Measurements from ENCODE around the gene ULK2. TPM values are rescaled to one million over a fixed set of nuclear protein-coding genes. Genes with fewer than 3 reads are reported as not detected.

The ULK2 gene
- total and polyA plus RNA-seq, 2 donors (not counting 1 experiment from before 2014, with no cell fraction given), result 2.0 to 2.9 TPM

DNA sequence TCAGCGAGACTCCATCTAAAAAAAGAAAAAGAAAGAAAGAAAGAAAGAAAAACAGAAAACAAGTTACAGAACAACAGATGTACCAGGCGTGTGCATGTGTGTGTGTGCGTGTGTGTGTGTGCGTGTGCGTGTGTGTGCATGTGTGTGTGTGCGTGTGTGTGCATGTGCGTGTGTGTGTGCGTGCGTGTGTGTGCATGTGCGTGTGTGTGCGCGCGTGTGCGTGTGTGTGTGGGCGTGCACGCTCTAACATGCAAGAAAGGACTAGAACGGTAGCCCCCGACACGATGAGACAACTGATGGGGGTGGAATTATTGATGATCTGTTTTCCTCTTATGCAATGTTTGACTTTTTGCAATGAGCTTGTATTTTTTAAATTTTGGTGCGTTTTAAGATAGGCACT is 121.2 kb downstream of the ULK2 start:
- peaks cover 6% of the 10 kb centered on the region for H3K4me1 Mint-ChIP-seq
- peaks cover 10% of the 10 kb centered on the region for H3K27me3 Mint-ChIP-seq
- Histone ChIP-seq H3K4me2 (replicated peaks; ENCODE audit: low read depth, low read length, poor library complexity, severe bottlenecking) (no peak overlapping the region), H4K20me1 (ENCODE audit: control insufficient read depth, insufficient read depth, low read length, poor library complexity, severe bottlenecking) (no peaks in the 10 kb centered on the region), H3K9ac (ENCODE audit: low read length) (no peak overlapping the region), H3K4me3 (ENCODE audit: control extremely low read depth in 1 of 5, extremely low read depth in 1 of 5, insufficient read depth in 1 of 5, low read depth in 2 of 5, low read length in 4 of 5) (no peak overlapping the region), H3K4me1 (ENCODE audit: control insufficient read depth in 2 of 2, insufficient read depth in 2 of 2, low read length in 2 of 2) (peaks cover 6 to 9% of the 10 kb centered on the region in 2 donors), H3K9me3 (ENCODE audit: control extremely low read depth in 1 of 3, control insufficient read depth in 2 of 3, insufficient read depth in 1 of 3, low read length in 2 of 3) (peaks cover 0 to 5% (median 0%) of the 10 kb centered on the region in 3 donors), H3K27ac (ENCODE audit: low read length in 2 of 2) (no peak overlapping the region), H3K27me3 (replicated peaks in 1 of 4; ENCODE audit: control extremely low read depth in 1 of 4, control insufficient read depth in 3 of 4, insufficient read depth in 4 of 4, low read length in 3 of 4) (peaks cover 0 to 12% (median 2%) of the 10 kb centered on the region in 4 experiments), H3K79me2 (ENCODE audit: control insufficient read depth, insufficient read depth, low read length) (no peaks in the 10 kb centered on the region), H2AFZ (ENCODE audit: insufficient read depth, low read depth, low read length, poor library complexity, severe bottlenecking) (no peak overlapping the region), H3K36me3 (replicated peaks in 1 of 2; ENCODE audit: control extremely low read depth in 1 of 2, control insufficient read depth in 1 of 2, extremely low read depth in 1 of 2, insufficient read depth in 2 of 2, low read length in 1 of 2) (no peaks in the 10 kb centered on the region)
- 96% methylated on average over 18 of the region's 20 CpGs for WGBS (ENCODE audit: insufficient coverage)
- H3K9me3 Mint-ChIP-seq (ENCODE audit: insufficient read depth), result no peaks in the 10 kb centered on the region
- H3K27ac Mint-ChIP-seq, result no peak overlapping the region
- intact Hi-C loops (cut with micrococcal nuclease), result no loop called here
- ATAC-seq (ENCODE audit: low read depth) (no peak), DNase-seq (no peak)
- TF ChIP-seq, protein P1, sequence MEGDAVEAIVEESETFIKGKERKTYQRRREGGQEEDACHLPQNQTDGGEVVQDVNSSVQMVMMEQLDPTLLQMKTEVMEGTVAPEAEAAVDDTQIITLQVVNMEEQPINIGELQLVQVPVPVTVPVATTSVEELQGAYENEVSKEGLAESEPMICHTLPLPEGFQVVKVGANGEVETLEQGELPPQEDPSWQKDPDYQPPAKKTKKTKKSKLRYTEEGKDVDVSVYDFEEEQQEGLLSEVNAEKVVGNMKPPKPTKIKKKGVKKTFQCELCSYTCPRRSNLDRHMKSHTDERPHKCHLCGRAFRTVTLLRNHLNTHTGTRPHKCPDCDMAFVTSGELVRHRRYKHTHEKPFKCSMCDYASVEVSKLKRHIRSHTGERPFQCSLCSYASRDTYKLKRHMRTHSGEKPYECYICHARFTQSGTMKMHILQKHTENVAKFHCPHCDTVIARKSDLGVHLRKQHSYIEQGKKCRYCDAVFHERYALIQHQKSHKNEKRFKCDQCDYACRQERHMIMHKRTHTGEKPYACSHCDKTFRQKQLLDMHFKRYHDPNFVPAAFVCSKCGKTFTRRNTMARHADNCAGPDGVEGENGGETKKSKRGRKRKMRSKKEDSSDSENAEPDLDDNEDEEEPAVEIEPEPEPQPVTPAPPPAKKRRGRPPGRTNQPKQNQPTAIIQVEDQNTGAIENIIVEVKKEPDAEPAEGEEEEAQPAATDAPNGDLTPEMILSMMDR (IDR thresholded peaks at IDR 0.05), result no peak
- no peak for TF ChIP-seq EZH2 (IDR thresholded peaks at IDR 0.05; ENCODE audit: borderline replicate concordance, insufficient read depth, low read depth, low read length, poor library complexity, severe bottlenecking)
- H3K4me3 Mint-ChIP-seq, result no peak overlapping the region
- POLR2A ChIA-PET, result no interaction called here
- CTCF ChIA-PET, result interaction anchor here (0.6 to 1.3 kb wide), 2 partner anchors 9 to 106 kb away, joined by 3 to 4 read pairs; no protein-coding TSS in a partner anchor

DNA sequence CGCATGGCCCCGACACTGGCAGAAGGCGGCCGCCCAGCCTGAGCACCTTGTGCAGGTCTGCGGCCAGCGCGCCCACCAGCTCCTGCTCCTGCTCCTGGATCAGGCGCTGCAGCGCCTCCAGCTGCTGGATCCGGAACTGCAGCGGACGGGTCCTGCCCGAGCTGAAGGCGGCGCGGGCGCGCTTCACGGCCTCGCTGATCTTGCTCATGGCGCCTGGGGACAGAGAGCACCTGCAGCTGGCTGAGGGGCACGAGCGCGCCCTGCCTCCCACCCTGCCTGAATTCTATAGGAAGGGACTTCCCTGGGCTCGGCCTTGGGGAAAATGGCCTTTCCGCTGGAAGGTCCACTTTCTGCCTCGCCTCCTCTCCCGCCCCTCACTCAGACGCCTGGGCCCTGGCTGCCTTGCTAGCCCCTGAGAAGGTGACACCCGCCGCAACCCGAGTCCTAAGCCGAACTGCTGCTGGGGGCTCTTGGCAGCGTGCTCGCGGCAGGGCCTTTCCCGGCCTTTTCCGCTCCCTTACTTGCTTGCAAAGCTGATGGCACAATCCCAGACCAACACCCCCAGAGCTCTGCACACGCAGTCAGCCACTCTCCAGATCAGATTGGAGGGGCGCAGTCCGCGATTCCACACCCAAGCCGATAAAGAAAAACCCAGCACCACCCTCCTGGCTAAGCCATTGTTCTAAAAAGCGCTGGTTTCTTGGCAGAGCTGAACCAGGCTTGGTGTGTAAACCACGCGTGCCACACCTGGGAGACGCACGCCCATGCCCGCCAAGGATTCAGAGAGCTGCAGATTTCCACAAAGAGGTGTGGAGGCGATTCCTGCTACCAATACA is 122.6 kb downstream of the ULK2 start:
- Histone ChIP-seq H3K9ac (ENCODE audit: low read length) (peak overlapping the region; percentile 52), H3K36me3 (replicated peaks in 1 of 2; ENCODE audit: control extremely low read depth in 1 of 2, control insufficient read depth in 1 of 2, extremely low read depth in 1 of 2, insufficient read depth in 2 of 2, low read length in 1 of 2) (no peaks in the 10 kb centered on the region), H3K27ac (ENCODE audit: low read length in 2 of 2) (no peak overlapping the region), H3K9me3 (ENCODE audit: control extremely low read depth in 1 of 3, control insufficient read depth in 2 of 3, insufficient read depth in 1 of 3, low read length in 2 of 3) (peaks cover 0 to 5% (median 0%) of the 10 kb centered on the region in 3 donors), H4K20me1 (ENCODE audit: control insufficient read depth, insufficient read depth, low read length, poor library complexity, severe bottlenecking) (no peaks in the 10 kb centered on the region), H3K79me2 (ENCODE audit: control insufficient read depth, insufficient read depth, low read length) (no peaks in the 10 kb centered on the region), H3K4me1 (ENCODE audit: control insufficient read depth in 2 of 2, insufficient read depth in 2 of 2, low read length in 2 of 2) (peaks cover 6 to 9% of the 10 kb centered on the region in 2 donors), H2AFZ (ENCODE audit: insufficient read depth, low read depth, low read length, poor library complexity, severe bottlenecking) (peak overlapping the region; percentile 75), H3K4me2 (replicated peaks; ENCODE audit: low read depth, low read length, poor library complexity, severe bottlenecking) (peak overlapping the region; percentile 80), H3K4me3 (ENCODE audit: control extremely low read depth in 1 of 5, extremely low read depth in 1 of 5, insufficient read depth in 1 of 5, low read depth in 2 of 5, low read length in 4 of 5) (peak overlapping the region in 3 of 5 experiments; percentile 41 to 50 (median 49)), H3K27me3 (replicated peaks in 1 of 4; ENCODE audit: control extremely low read depth in 1 of 4, control insufficient read depth in 3 of 4, insufficient read depth in 4 of 4, low read length in 3 of 4) (peaks cover 0 to 12% (median 2%) of the 10 kb centered on the region in 4 experiments)
- Mint-ChIP-seq H3K27me3 (peaks cover 5% of the 10 kb centered on the region), H3K27ac (no peak overlapping the region), H3K4me1 (peaks cover 6% of the 10 kb centered on the region), H3K4me3 (peak overlapping the region; percentile 69), H3K9me3 (ENCODE audit: insufficient read depth) (no peaks in the 10 kb centered on the region)
- DNase-seq (peak; percentile 82), ATAC-seq (ENCODE audit: low read depth) (peak; percentile 93)
- TF ChIP-seq EZH2 (IDR thresholded peaks at IDR 0.05; ENCODE audit: borderline replicate concordance, insufficient read depth, low read depth, low read length, poor library complexity, severe bottlenecking), result no peak
- TF ChIP-seq, protein P1 (IDR thresholded peaks at IDR 0.05), result peak; percentile 84
- 43% methylated on average over 48 of the region's 50 CpGs for WGBS (ENCODE audit: insufficient coverage)
- ChIA-PET POLR2A (interaction anchor here (0.6 to 0.8 kb wide), 3 partner anchors 10 to 440 kb away, joined by 3 read pairs; no protein-coding TSS in a partner anchor), CTCF (interaction anchor here (0.6 to 4.4 kb wide), 14 partner anchors 9 to 382 kb away, joined by 3 to 37 read pairs (median 5); partner anchors contain the start of genes ALDH3A2, B9D1 and MAPK7)
- intact Hi-C loops (cut with micrococcal nuclease), result no loop called here

Measured in B cell (primary cell).